Measurements from ENCODE around the gene CLCN6.

GRCh38 chr1:11873395-11874257 is 67.6 kb downstream of the CLCN6 start:
- no peak for TF ChIP-seq CTCF (conservative IDR thresholded peaks at IDR 0.05)
- no peak for TF ChIP-seq ZFX (IDR thresholded peaks at IDR 0.05)

All from C4-2B (cell line).